ENCODE measurements around the gene SP140. TPM values are rescaled to one million over a fixed set of nuclear protein-coding genes. Genes with fewer than 3 reads are reported as not detected.

Gene SP140
- total RNA-seq, 4 donors from 2014 or later, result 1.3 to 2.4 (median 1.4) TPM; not detected in 1

- WGBS, 2 donors, result 95 to 96% methylated on average over 3 of the region's 3 CpGs
- no peak overlapping the region for H3K4me3 ChIP-seq (ENCODE audit: low read depth, poor library complexity, severe bottlenecking)
- no peak for DNase-seq (ENCODE audit: low spot score in 2 of 2)
- TF ChIP-seq CTCF (IDR thresholded peaks at IDR 0.05) (no peak), POLR2A (IDR thresholded peaks at IDR 0.05) (no peak)
- intact Hi-C loops (cut with DNase I; ENCODE audit: low total_unique reads), result no loop called here
Observed at GRCh38 chr2:230230087-230230486, 4.6 kb downstream of the SP140 start.

GRCh38 chr2:230230496-230231200 is 5.1 kb downstream of the SP140 start:
- intact Hi-C loops (cut with DNase I; ENCODE audit: low total_unique reads), result no loop called here
- 82 to 90% methylated on average over 2 of the region's 2 CpGs for WGBS, 2 donors
- DNase-seq (ENCODE audit: low spot score in 2 of 2), result no peak
- no peak overlapping the region for H3K4me3 ChIP-seq (ENCODE audit: low read depth, poor library complexity, severe bottlenecking)
- no peak for TF ChIP-seq CTCF (IDR thresholded peaks at IDR 0.05)
- TF ChIP-seq POLR2A (IDR thresholded peaks at IDR 0.05), result no peak

- TF ChIP-seq POLR2A (IDR thresholded peaks at IDR 0.05) (no peak), CTCF (IDR thresholded peaks at IDR 0.05) (no peak)
- intact Hi-C loops (cut with DNase I; ENCODE audit: low total_unique reads), result no loop called here
- no peak for DNase-seq (ENCODE audit: low spot score in 2 of 2)
Observed at GRCh38 chr2:230231251-230231650, 5.7 kb downstream of the SP140 start.

GRCh38 chr2:230234122-230234722 is 8.7 kb downstream of the SP140 start:
- no peak for DNase-seq (ENCODE audit: low spot score in 2 of 2)
- TF ChIP-seq POLR2A (IDR thresholded peaks at IDR 0.05), result no peak
- no peak for TF ChIP-seq CTCF (IDR thresholded peaks at IDR 0.05)
- H3K4me3 ChIP-seq (ENCODE audit: low read depth, poor library complexity, severe bottlenecking), result no peak overlapping the region
- intact Hi-C loops (cut with DNase I; ENCODE audit: low total_unique reads), result no loop called here
- WGBS, 2 donors, result 67 to 82% methylated on average over 3 of the region's 3 CpGs

More at GRCh38 chr2:230231251-230231650, 5.7 kb downstream of the SP140 start:
- H3K4me3 ChIP-seq (ENCODE audit: low read depth, poor library complexity, severe bottlenecking), result no peak overlapping the region
- WGBS, 2 donors, result 79 to 80% methylated on average over 3 of the region's 3 CpGs

GRCh38 chr2:230234845-230235244 is 9.3 kb downstream of the SP140 start:
- H3K4me3 ChIP-seq (ENCODE audit: low read depth, poor library complexity, severe bottlenecking), result no peak overlapping the region
- WGBS, 2 donors, result 71 to 81% methylated on average over 3 of the region's 3 CpGs
- no peak for TF ChIP-seq CTCF (IDR thresholded peaks at IDR 0.05)
- no peak for TF ChIP-seq POLR2A (IDR thresholded peaks at IDR 0.05)
- no peak for DNase-seq (ENCODE audit: low spot score in 2 of 2)
- intact Hi-C loops (cut with DNase I; ENCODE audit: low total_unique reads), result no loop called here
